A549 (cell line): Measurements from ENCODE around the gene MKNK2. TPM values are rescaled to one million over a fixed set of nuclear protein-coding genes. Genes with fewer than 3 reads are reported as not detected.
"Not testable (repeated sequence)": the region's sequence is repeated elsewhere in the genome, so short reads cannot be mapped to it uniquely, and the experiment has no call there.

Experiments used
- ATAC-seq, 2 experiments: fragments of 200-7000 bp in 1 of 2; fragments of >200 bp in 1 of 2; cut with Nextera tagmentation in 1 of 2; cut with Tn5 transposase in 1 of 2; 3 replicates each; pipeline versions ENCODE4 v1.8.0 to v1.9.1; 2018 to 2020; ENCODE audit warnings: mild to moderate bottlenecking in 1 of 2, moderate library complexity in 1 of 2
- CTCF ChIA-PET: fragments of 300-600 bp; sonication (Branson Sonifier 250); formaldehyde crosslinking; extraction: SDS; loops from one replicate; lab custom pipeline; 2021; ENCODE audit warnings: antibody characterized with exemption, inconsistent platforms; lab: Yijun Ruan, JAX
- POLR2A ChIA-PET: fragments of 350-600 bp; formaldehyde crosslinking; extraction: SDS; loops from one replicate; lab custom pipeline; 2021; ENCODE audit warnings: antibody characterized with exemption, inconsistent platforms; lab: Yijun Ruan, JAX
- DNase-seq, 2 experiments: peaks; one replicate each; pipeline versions ENCODE4 v3.0.0 to v3.0.0-alpha.2; 2011 to 2016; ENCODE audit warnings: low read depth in 1 of 2, low spot score in 1 of 2
- FAIRE-seq: peaks from 2 replicates; lab custom pipeline; 2011; peaks lifted over from hg19 to GRCh38; lab: Jason Lieb, UNC
- H3K27ac ChIP-seq, 2 experiments: fragments of >200 bp; sonication (Bioruptor Twin); formaldehyde crosslinking; 3 replicates each; pipeline ENCODE4 v1.5.1; 2016 to 2017
- H3K4me1 ChIP-seq: fragments of >200 bp; sonication (Bioruptor Twin); formaldehyde crosslinking; 3 replicates; pipeline ENCODE4 v1.6.1; 2016
- H3K4me2 ChIP-seq: fragments of >200 bp; sonication (Bioruptor Twin); formaldehyde crosslinking; 3 replicates; pipeline ENCODE4 v1.6.1; 2016
- H3K4me3 ChIP-seq: fragments of >200 bp; sonication (Bioruptor Twin); formaldehyde crosslinking; 3 replicates; pipeline ENCODE4 v1.5.1; 2016
- H3K9me3 ChIP-seq: fragments of >200 bp; sonication (Bioruptor Twin); formaldehyde crosslinking; 3 replicates; pipeline ENCODE4 v1.6.1; 2016
- KDM1A ChIP-seq: fragments of 200-600 bp; sonication (generic); IDR thresholded peaks from 2 replicates; pipeline ENCODE4 v1.6.1; 2016; ENCODE audit warnings: low read depth, mild to moderate bottlenecking
- MYC ChIP-seq: IDR thresholded peaks from 2 replicates; pipeline ENCODE4 v1.6.1; 2012; ENCODE audit warnings: mild to moderate bottlenecking, inconsistent platforms, low read length, improper control_type of control experiment, borderline replicate concordance
- NPAS2 ChIP-seq: fragments of 250-450 bp; sonication (Bioruptor Pico); IDR thresholded peaks from 2 replicates; pipeline ENCODE4 v1.8.0; 2022; ENCODE audit warnings: mild to moderate bottlenecking, moderate library complexity, borderline replicate concordance
- NR3C1 ChIP-seq: fragments of >200 bp; sonication (Bioruptor Twin); formaldehyde crosslinking; IDR thresholded peaks from 3 replicates; pipeline ENCODE4 v1.6.1; 2017
- PBX3 ChIP-seq: IDR thresholded peaks from 2 replicates; pipeline ENCODE4 v1.6.1; 2012
- RAD21 ChIP-seq, 2 experiments: fragments of >200 bp in 1 of 2; sonication (Bioruptor Twin) in 1 of 2; formaldehyde crosslinking in 1 of 2; IDR thresholded peaks in 1 of 2; conservative IDR thresholded peaks in 1 of 2; 2 replicates in 1 of 2; 3 replicates in 1 of 2; pipeline ENCODE4 v1.6.1; 2012 to 2018; ENCODE audit warnings: inconsistent platforms in 1 of 2
- TP53 ChIP-seq: fragments of 250-450 bp; sonication (Bioruptor Pico); IDR thresholded peaks from 2 replicates; pipeline ENCODE4 v1.5.0; 2021; ENCODE audit warnings: mild to moderate bottlenecking, moderate library complexity
- ZC3H11A ChIP-seq: fragments of 450-650 bp; IDR thresholded peaks from 2 replicates; pipeline ENCODE4 v1.6.1; 2014; ENCODE audit warnings: antibody characterized with exemption, mild to moderate bottlenecking
- ZFP36 ChIP-seq: fragments of 450-650 bp; IDR thresholded peaks from 2 replicates; pipeline ENCODE4 v1.6.1; 2014; ENCODE audit warnings: borderline replicate concordance; ENCODE audit not compliant: partially characterized antibody
- ZSCAN20 ChIP-seq: fragments of 250-450 bp; sonication (Bioruptor Pico); IDR thresholded peaks from 2 replicates; pipeline ENCODE4 v1.8.0; 2022; ENCODE audit warnings: mild to moderate bottlenecking, moderate library complexity
- WGBS: methylation state at CpG from one replicate; pipeline ENCODE4 v1.1.6; 2017; ENCODE audit errors: missing lambda C conversion rate; 5-methylcytosine and 5-hydroxymethylcytosine counted together
- polyA plus RNA-seq, 4 experiments: library from polyadenylated mRNA; depleted of rRNA in 3 of 4; stranded (reverse); fragments of >200 nt; fragmentation: RNase III in 1 of 4; extraction: RNeasy Plus Mini Kit Qiagen cat#74134 plus additional on column Dnase treatment in 1 of 4; gene quantifications; 2 replicates in 3 of 4; 3 replicates in 1 of 4; pipeline ENCODE4 v1.2.3, GENCODE V29; 2011 to 2017
- TF ChIP-seq, protein P1 (sequence below): fragments of 250-450 bp; sonication (Bioruptor Pico); IDR thresholded peaks from 2 replicates; pipeline ENCODE4 v1.5.0; 2020; ENCODE audit warnings: low read depth, mild to moderate bottlenecking, moderate library complexity
- TF ChIP-seq, protein P2 (sequence below): fragments of 150-350 bp; IDR thresholded peaks from 2 replicates; pipeline ENCODE4 v1.6.1; 2014; ENCODE audit warnings: low read depth, mild to moderate bottlenecking, low read length
- TF ChIP-seq, protein P3 (sequence below): fragments of 200-600 bp; sonication (generic); IDR thresholded peaks from 2 replicates; pipeline ENCODE4 v1.6.1; 2016; ENCODE audit warnings: antibody characterized with exemption, mild to moderate bottlenecking, moderate library complexity

MKNK2 gene
- polyA plus RNA-seq, 2 of the 4 experiments (the other 2 are of a cell fraction), result 48.3 to 56.7 TPM

DNA sequence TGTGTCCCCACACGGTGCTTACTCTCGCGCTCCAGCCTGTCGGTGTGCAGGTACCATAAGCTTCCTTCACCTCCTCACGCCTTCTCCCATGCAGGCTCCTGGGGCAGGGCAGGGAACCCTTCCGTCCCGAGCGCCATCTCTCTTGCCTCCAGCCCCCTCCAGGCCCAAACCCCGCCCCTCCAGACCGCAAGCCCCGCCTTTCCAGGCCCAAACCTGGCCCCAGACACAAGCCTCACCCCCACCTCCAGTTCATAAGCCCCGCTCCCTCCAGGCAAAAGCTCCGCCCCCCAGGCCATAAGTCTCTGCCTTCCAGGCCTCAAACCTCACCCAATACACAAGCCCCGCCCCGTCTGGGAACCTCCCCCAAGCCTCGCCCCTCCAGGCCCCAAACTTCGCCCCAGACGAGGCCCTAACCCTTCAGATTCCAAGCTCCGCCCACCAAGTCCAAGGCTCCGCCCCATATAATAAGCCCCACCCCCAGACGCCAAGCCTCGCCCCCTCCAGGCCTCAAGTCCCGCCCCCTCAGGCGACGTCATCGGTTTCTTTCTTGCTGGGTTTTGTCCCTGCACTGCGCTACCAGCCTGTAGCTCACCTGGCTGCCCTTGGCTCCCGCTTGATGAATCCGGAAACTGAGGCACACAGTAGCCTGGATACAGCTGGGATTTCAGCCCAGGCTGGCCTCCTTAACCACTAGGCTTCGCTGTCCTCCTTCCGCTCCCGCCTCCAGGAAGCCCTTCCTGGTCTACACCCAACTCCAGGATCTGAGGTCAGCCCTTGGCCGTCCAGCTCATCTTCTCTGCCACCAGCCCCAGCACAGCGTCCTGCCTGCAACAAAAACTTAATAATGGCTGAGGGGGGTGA lies 16.1 kb downstream of the MKNK2 start:
- ATAC-seq (peak in 1 of 2 experiments; percentile 43; a peak in 3 of 6 replicates), FAIRE-seq (no peak), DNase-seq (peak in 1 of 2 experiments; percentile 61)
- CTCF ChIA-PET, result interaction anchor here (0.7 to 2.7 kb wide), 7 partner anchors 9 to 108 kb away, joined by 3 to 13 read pairs (median 3); no protein-coding TSS in a partner anchor
- TF ChIP-seq RAD21 (conservative IDR thresholded peaks at IDR 0.05 in 1 of 2, IDR thresholded peaks at IDR 0.05 in 1 of 2), result no peak
- TF ChIP-seq, protein P1, sequence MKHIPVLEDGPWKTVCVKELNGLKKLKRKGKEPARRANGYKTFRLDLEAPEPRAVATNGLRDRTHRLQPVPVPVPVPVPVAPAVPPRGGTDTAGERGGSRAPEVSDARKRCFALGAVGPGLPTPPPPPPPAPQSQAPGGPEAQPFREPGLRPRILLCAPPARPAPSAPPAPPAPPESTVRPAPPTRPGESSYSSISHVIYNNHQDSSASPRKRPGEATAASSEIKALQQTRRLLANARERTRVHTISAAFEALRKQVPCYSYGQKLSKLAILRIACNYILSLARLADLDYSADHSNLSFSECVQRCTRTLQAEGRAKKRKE (CRISPR knock-in tag), result no peak
- TF ChIP-seq ZFP36, result no peak
- TF ChIP-seq NPAS2, result no peak
- TF ChIP-seq ZC3H11A, result no peak
- no peak for TF ChIP-seq NR3C1
- TF ChIP-seq, protein P2, sequence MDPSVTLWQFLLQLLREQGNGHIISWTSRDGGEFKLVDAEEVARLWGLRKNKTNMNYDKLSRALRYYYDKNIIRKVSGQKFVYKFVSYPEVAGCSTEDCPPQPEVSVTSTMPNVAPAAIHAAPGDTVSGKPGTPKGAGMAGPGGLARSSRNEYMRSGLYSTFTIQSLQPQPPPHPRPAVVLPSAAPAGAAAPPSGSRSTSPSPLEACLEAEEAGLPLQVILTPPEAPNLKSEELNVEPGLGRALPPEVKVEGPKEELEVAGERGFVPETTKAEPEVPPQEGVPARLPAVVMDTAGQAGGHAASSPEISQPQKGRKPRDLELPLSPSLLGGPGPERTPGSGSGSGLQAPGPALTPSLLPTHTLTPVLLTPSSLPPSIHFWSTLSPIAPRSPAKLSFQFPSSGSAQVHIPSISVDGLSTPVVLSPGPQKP, result no peak
- no peak for TF ChIP-seq TP53 (CRISPR knock-in tag)
- no peak for TF ChIP-seq PBX3
- no peak for TF ChIP-seq MYC
- Histone ChIP-seq H3K4me3 (no peak overlapping the region), H3K27ac (no peak overlapping the region; a peak in 1 of 6 replicates), H3K4me1 (peaks cover 25% of the 10 kb centered on the region), H3K9me3 (peaks cover 9% of the 10 kb centered on the region), H3K4me2 (no peak overlapping the region)
- 85% methylated on average over 20 of the region's 34 CpGs for WGBS
- POLR2A ChIA-PET, result interaction anchor here (0.8 to 2.2 kb wide), 2 partner anchors 14 to 25 kb away, joined by 5 to 6 read pairs; no protein-coding TSS in a partner anchor

DNA sequence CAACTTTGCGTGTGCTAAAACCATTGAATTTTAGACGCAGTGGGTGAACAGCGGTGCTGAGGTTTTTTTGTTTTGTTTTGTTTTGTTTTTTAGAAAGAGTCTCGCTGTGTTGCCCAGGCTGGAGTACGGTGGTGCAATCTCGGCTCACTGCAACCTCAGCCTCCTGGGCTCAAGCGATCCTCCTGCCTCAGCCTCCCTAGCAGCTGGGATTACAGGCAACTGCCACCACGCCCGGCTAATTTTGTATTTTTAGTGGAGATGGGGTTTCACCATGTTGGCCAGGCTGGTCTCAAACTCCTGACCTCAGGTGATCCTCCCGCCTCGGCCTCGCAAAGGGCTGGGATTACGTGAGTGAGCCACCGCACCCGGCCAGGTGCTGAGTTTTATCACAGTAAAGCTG lies 16.8 kb downstream of the MKNK2 start:
- H3K4me1 ChIP-seq, result peaks cover 18% of the 10 kb centered on the region
- not testable (repeated sequence) for ATAC-seq, H3K4me2 ChIP-seq, DNase-seq, H3K9me3 ChIP-seq, FAIRE-seq, H3K4me3 ChIP-seq
- ChIA-PET CTCF (interaction anchor here (1.2 to 2.7 kb wide), 4 partner anchors 9 to 35 kb away, joined by 4 to 13 read pairs (median 8); partner anchors contain the start of gene MKNK2), POLR2A (interaction anchor here (0.8 kb wide), 1 partner anchor 26 kb away, joined by 6 read pairs; no protein-coding TSS in a partner anchor)
- 91% methylated on average over 15 of the region's 15 CpGs for WGBS
- peak overlapping the region in 1 of 2 experiments; percentile 93; a peak in 3 of 6 replicates for H3K27ac ChIP-seq

- no peak overlapping the region for H3K4me2 ChIP-seq
- CTCF ChIA-PET, result interaction anchor here (1.2 to 2.7 kb wide), 2 partner anchors 18 to 36 kb away, joined by 4 to 11 read pairs; partner anchors contain the start of gene MKNK2
- no peak for FAIRE-seq
Measured at GRCh38 chr19:2033825-2034159, 17.3 kb downstream of the MKNK2 start.

More at GRCh38 chr19:2033825-2034159, 17.3 kb downstream of the MKNK2 start:
- Histone ChIP-seq H3K4me3 (no peak overlapping the region), H3K27ac (peak overlapping the region; percentile 91 to 93; a peak in 4 of 6 replicates), H3K9me3 (peaks cover 9% of the 10 kb centered on the region), H3K4me1 (peaks cover 19% of the 10 kb centered on the region)
- ATAC-seq (no peak), DNase-seq (no peak)
- POLR2A ChIA-PET, result no interaction called here
- TF ChIP-seq, protein P3, sequence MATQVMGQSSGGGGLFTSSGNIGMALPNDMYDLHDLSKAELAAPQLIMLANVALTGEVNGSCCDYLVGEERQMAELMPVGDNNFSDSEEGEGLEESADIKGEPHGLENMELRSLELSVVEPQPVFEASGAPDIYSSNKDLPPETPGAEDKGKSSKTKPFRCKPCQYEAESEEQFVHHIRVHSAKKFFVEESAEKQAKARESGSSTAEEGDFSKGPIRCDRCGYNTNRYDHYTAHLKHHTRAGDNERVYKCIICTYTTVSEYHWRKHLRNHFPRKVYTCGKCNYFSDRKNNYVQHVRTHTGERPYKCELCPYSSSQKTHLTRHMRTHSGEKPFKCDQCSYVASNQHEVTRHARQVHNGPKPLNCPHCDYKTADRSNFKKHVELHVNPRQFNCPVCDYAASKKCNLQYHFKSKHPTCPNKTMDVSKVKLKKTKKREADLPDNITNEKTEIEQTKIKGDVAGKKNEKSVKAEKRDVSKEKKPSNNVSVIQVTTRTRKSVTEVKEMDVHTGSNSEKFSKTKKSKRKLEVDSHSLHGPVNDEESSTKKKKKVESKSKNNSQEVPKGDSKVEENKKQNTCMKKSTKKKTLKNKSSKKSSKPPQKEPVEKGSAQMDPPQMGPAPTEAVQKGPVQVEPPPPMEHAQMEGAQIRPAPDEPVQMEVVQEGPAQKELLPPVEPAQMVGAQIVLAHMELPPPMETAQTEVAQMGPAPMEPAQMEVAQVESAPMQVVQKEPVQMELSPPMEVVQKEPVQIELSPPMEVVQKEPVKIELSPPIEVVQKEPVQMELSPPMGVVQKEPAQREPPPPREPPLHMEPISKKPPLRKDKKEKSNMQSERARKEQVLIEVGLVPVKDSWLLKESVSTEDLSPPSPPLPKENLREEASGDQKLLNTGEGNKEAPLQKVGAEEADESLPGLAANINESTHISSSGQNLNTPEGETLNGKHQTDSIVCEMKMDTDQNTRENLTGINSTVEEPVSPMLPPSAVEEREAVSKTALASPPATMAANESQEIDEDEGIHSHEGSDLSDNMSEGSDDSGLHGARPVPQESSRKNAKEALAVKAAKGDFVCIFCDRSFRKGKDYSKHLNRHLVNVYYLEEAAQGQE, result no peak
- no peak for TF ChIP-seq TP53 (CRISPR knock-in tag)
- TF ChIP-seq KDM1A, result no peak
- TF ChIP-seq, protein P1 (CRISPR knock-in tag), result no peak
- no peak for TF ChIP-seq ZSCAN20 (CRISPR knock-in tag)
- TF ChIP-seq, protein P2, result no peak
- 78% methylated on average over 4 of the region's 9 CpGs for WGBS
